Panc1 (cell line): ENCODE data around the gene ACTRT2.

Source experiments
- CTCF ChIP-seq: fragments of 450-650 bp; IDR thresholded peaks from 2 replicates; pipeline ENCODE4 v1.5.1; 2017; ENCODE audit warnings: mild to moderate bottlenecking
- REST ChIP-seq, 2 experiments: IDR thresholded peaks; 2 replicates each; pipeline ENCODE4 v1.6.1; 2011 to 2012; ENCODE audit warnings: low read depth in 2 of 2, control low read depth in 1 of 2, low read length in 1 of 2, mild to moderate bottlenecking in 1 of 2, moderate library complexity in 1 of 2; ENCODE audit not compliant: insufficient read depth in 1 of 2
- SIN3A ChIP-seq: IDR thresholded peaks from 2 replicates; pipeline ENCODE4 v1.6.1; 2012; ENCODE audit warnings: low read depth, mild to moderate bottlenecking, low read length, moderate library complexity, borderline replicate concordance; ENCODE audit not compliant: insufficient read depth
- TCF7L2 ChIP-seq: IDR thresholded peaks from 2 replicates; pipeline ENCODE4 v1.6.1; 2011; ENCODE audit warnings: mild to moderate bottlenecking, low read depth, low read length, inconsistent platforms

- TF ChIP-seq CTCF: no peak
- TF ChIP-seq REST (IDR thresholded peaks at IDR 0.05; ENCODE audit: insufficient read depth in 1 of 2, low read depth in 2 of 2, low read length in 1 of 2): no peak
- TF ChIP-seq SIN3A: no peak
- TF ChIP-seq TCF7L2: no peak
These were observed 15.4 kb downstream of the ACTRT2 start for GRCh38 chr1:3036447-3037280.
